ENCODE measurements around the gene ACSS3.

ACSS3 gene

DNA sequence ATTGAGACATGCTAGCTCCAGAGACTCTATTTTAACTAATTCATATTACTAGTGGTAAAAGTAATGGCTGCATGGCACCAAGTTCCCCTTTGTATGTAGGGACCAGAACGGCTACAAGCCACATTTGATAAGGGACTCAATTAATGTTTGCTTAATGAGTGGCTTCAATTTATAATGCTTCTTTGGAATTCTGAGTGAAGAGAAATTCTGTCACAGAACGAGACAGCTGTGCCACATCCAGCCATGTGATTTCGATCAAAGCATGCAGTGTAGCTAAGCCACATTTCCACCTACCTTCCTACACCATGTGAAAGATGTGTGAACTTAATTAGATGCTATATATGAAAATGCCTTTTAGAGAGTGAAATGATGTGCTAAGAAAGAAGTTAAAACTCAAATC lies 217.4 kb downstream of the ACSS3 start:
- no peaks in the 10 kb centered on the region for H3K79me2 ChIP-seq (ENCODE audit: control insufficient read depth, insufficient read depth, low read length, unreplicated experiment)
- H3K27ac ChIP-seq (ENCODE audit: low read depth, low read length): no peak overlapping the region
- H3K4me3 ChIP-seq (ENCODE audit: low read depth, low read length): no peak overlapping the region
- H3K36me3 ChIP-seq (ENCODE audit: insufficient read depth, low read length): no peaks in the 10 kb centered on the region
- H2AFZ ChIP-seq (ENCODE audit: low read length, unreplicated experiment): no peak overlapping the region
- H3K27me3 ChIP-seq (ENCODE audit: insufficient read depth, low read length): no peaks in the 10 kb centered on the region
- H3K4me1 ChIP-seq (ENCODE audit: control insufficient read depth, insufficient read depth, low read length, unreplicated experiment): no peaks in the 10 kb centered on the region

- no peak overlapping the region for H3K4me3 ChIP-seq (ENCODE audit: low read depth, low read length)
- no peaks in the 10 kb centered on the region for H3K36me3 ChIP-seq (ENCODE audit: insufficient read depth, low read length)
- no peak overlapping the region for H2AFZ ChIP-seq (ENCODE audit: low read length, unreplicated experiment)
- peak overlapping the region; percentile 31 for H3K27ac ChIP-seq (ENCODE audit: low read depth, low read length)
- no peaks in the 10 kb centered on the region for H3K79me2 ChIP-seq (ENCODE audit: control insufficient read depth, insufficient read depth, low read length, unreplicated experiment)
- H3K27me3 ChIP-seq (ENCODE audit: insufficient read depth, low read length): no peaks in the 10 kb centered on the region
- no peaks in the 10 kb centered on the region for H3K4me1 ChIP-seq (ENCODE audit: control insufficient read depth, insufficient read depth, low read length, unreplicated experiment)
Measured at GRCh38 chr12:81296556-81297305, 218.9 kb downstream of the ACSS3 start.

GRCh38 chr12:81297601-81298000 lies 219.7 kb downstream of the ACSS3 start:
- Histone ChIP-seq H3K27ac (ENCODE audit: low read depth, low read length) (no peak overlapping the region), H3K4me3 (ENCODE audit: low read depth, low read length) (no peak overlapping the region), H3K36me3 (ENCODE audit: insufficient read depth, low read length) (no peaks in the 10 kb centered on the region)

DNA sequence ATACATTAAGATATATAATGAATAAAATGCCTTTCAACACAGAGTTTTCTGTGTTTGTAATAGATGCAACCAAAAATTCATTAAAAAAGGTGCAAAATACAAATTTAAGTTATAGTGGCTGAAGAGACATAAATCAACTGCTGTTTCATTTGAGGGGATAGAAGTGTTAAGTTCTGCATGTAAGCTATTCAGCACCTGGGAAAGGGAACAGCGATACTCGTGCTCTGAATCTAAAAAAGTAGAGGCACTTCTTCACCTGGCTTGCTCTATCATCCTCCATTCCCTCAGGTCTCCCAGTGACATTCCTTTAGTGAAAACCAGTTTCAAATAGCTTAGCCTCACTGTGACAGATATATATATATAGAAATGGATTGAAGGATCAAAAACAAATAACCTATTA lies 222.6 kb downstream of the ACSS3 start:
- Histone ChIP-seq H3K4me1 (ENCODE audit: control insufficient read depth, insufficient read depth, low read length, unreplicated experiment) (no peaks in the 10 kb centered on the region), H3K27me3 (ENCODE audit: insufficient read depth, low read length) (no peaks in the 10 kb centered on the region), H3K79me2 (ENCODE audit: control insufficient read depth, insufficient read depth, low read length, unreplicated experiment) (no peaks in the 10 kb centered on the region), H3K36me3 (ENCODE audit: insufficient read depth, low read length) (no peaks in the 10 kb centered on the region), H3K4me3 (ENCODE audit: low read depth, low read length) (no peak overlapping the region), H3K27ac (ENCODE audit: low read depth, low read length) (no peak overlapping the region), H2AFZ (ENCODE audit: low read length, unreplicated experiment) (no peak overlapping the region)

More at GRCh38 chr12:81297601-81298000, 219.7 kb downstream of the ACSS3 start:
- Histone ChIP-seq H3K79me2 (ENCODE audit: control insufficient read depth, insufficient read depth, low read length, unreplicated experiment) (no peaks in the 10 kb centered on the region), H3K27me3 (ENCODE audit: insufficient read depth, low read length) (no peaks in the 10 kb centered on the region), H3K4me1 (ENCODE audit: control insufficient read depth, insufficient read depth, low read length, unreplicated experiment) (no peaks in the 10 kb centered on the region), H2AFZ (ENCODE audit: low read length, unreplicated experiment) (no peak overlapping the region)

DNA sequence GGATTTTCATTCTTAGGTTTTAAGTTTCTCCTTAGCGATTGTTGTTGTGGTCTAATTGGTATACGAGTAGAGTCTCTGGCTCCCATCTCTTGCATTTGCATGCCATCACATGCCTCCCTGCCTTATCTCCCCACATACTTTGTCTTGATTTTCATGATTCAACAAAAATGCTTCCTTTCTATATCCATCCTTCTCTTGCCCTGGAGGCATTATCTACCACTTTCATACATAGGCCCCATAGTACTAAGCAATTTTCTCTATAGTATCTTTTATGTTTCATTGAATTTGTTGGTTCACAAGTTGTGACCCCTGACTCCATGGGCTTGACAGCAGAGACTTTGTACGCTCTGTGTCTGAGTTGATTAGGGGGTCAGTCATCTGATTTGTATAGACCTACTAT lies 226.1 kb downstream of the ACSS3 start:
- Histone ChIP-seq H3K27me3 (ENCODE audit: insufficient read depth, low read length) (no peaks in the 10 kb centered on the region), H3K79me2 (ENCODE audit: control insufficient read depth, insufficient read depth, low read length, unreplicated experiment) (no peaks in the 10 kb centered on the region), H3K27ac (ENCODE audit: low read depth, low read length) (no peak overlapping the region), H3K4me3 (ENCODE audit: low read depth, low read length) (no peak overlapping the region), H3K4me1 (ENCODE audit: control insufficient read depth, insufficient read depth, low read length, unreplicated experiment) (no peaks in the 10 kb centered on the region), H2AFZ (ENCODE audit: low read length, unreplicated experiment) (no peak overlapping the region), H3K36me3 (ENCODE audit: insufficient read depth, low read length) (no peaks in the 10 kb centered on the region)
